HG03432 (cell line): ENCODE data around the gene ATP2C2.
"Not testable (repeated sequence)": the region's sequence is repeated elsewhere in the genome, so short reads cannot be mapped to it uniquely, and the experiment has no call there.

Source experiments
- ATAC-seq: cut with Tn5 transposase; IDR thresholded peaks from one replicate; pipeline ENCODE4 v1.9.1; 2021; ENCODE audit warnings: mild to moderate bottlenecking, moderate library complexity; ENCODE audit not compliant: unreplicated experiment

The ATP2C2 gene

GRCh38 chr16:84340325-84341040 lies 27.9 kb upstream of the ATP2C2 start:
- ATAC-seq, result no peak

- no peak for ATAC-seq
These were observed 26.6 kb upstream of the ATP2C2 start for GRCh38 chr16:84341528-84342295.

- not testable (repeated sequence) for ATAC-seq
These were observed 24.5 kb upstream of the ATP2C2 start for GRCh38 chr16:84343800-84344199.

GRCh38 chr16:84344781-84345180 lies 23.6 kb upstream of the ATP2C2 start:
- ATAC-seq, result no peak

- no peak for ATAC-seq
These were observed 21.2 kb upstream of the ATP2C2 start for GRCh38 chr16:84347161-84347560.

GRCh38 chr16:84348386-84348888 lies 19.9 kb upstream of the ATP2C2 start:
- no peak for ATAC-seq

- no peak for ATAC-seq
These were observed 18.3 kb upstream of the ATP2C2 start for GRCh38 chr16:84349862-84350684.

GRCh38 chr16:84350685-84351400 lies 17.5 kb upstream of the ATP2C2 start:
- no peak for ATAC-seq

- ATAC-seq, result no peak
These were observed 16.7 kb upstream of the ATP2C2 start for GRCh38 chr16:84351630-84352029.

- ATAC-seq, result no peak
These were observed 14.0 kb upstream of the ATP2C2 start for GRCh38 chr16:84354306-84354705.

GRCh38 chr16:84355149-84355548 lies 13.2 kb upstream of the ATP2C2 start:
- ATAC-seq, result no peak

GRCh38 chr16:84356176-84356575 lies 12.2 kb upstream of the ATP2C2 start:
- no peak for ATAC-seq

GRCh38 chr16:84356591-84357116 lies 11.7 kb upstream of the ATP2C2 start:
- ATAC-seq, result no peak

GRCh38 chr16:84357191-84357651 lies 11.1 kb upstream of the ATP2C2 start:
- ATAC-seq, result no peak

- ATAC-seq, result no peak
These were observed 9.6 kb upstream of the ATP2C2 start for GRCh38 chr16:84358601-84359295.

GRCh38 chr16:84359326-84359725 lies 9.0 kb upstream of the ATP2C2 start:
- no peak for ATAC-seq

- ATAC-seq, result no peak
These were observed 8.2 kb upstream of the ATP2C2 start for GRCh38 chr16:84360170-84360569.

- no peak for ATAC-seq
These were observed 7.6 kb upstream of the ATP2C2 start for GRCh38 chr16:84360748-84361147.

GRCh38 chr16:84361546-84361945 lies 6.8 kb upstream of the ATP2C2 start:
- no peak for ATAC-seq

GRCh38 chr16:84362471-84362941 lies 5.8 kb upstream of the ATP2C2 start:
- ATAC-seq, result no peak
